Hindlimb muscle (tissue), 1 donor: ENCODE measurements around the gene ERO1A. TPM values are rescaled to one million over a fixed set of nuclear protein-coding genes. Genes with fewer than 3 reads are reported as not detected.

Source experiments
- DNase-seq: peaks from one replicate; pipeline ENCODE4 v3.0.0-alpha.2; 2013
- polyA plus RNA-seq: library from polyadenylated mRNA; unstranded; fragments of 120-200 nt; gene quantifications from one replicate; pipeline ENCODE4 v1.2.1, GENCODE V29; 2013; ENCODE audit not compliant: insufficient read length

The ERO1A gene
- polyA plus RNA-seq, 1 donor, result 15.6 TPM

GRCh38 chr14:52599974-52600373 lies 95.4 kb downstream of the ERO1A start:
- no peak for DNase-seq

- DNase-seq, result no peak
Measured at GRCh38 chr14:52598568-52598967, 96.8 kb downstream of the ERO1A start.

GRCh38 chr14:52596861-52597260 lies 98.5 kb downstream of the ERO1A start:
- no peak for DNase-seq

GRCh38 chr14:52596320-52596719 lies 99.0 kb downstream of the ERO1A start:
- no peak for DNase-seq

GRCh38 chr14:52590318-52590717 lies 105.0 kb downstream of the ERO1A start:
- DNase-seq, result no peak

Other genes with a start within 250 kb of the ERO1A start
- 5.3 TPM for gene TXNDC16, start 143.1 kb downstream of the ERO1A start, polyA plus RNA-seq
- 2.4 TPM for gene GPR137C, start 142.7 kb downstream of the ERO1A start, polyA plus RNA-seq
- 88.8 TPM for gene PSMC6, start 11.6 kb upstream of the ERO1A start, polyA plus RNA-seq
- 13.0 TPM for gene STYX, start 34.6 kb upstream of the ERO1A start, polyA plus RNA-seq
- 11.9 TPM for gene GNPNAT1, start 96.0 kb upstream of the ERO1A start, polyA plus RNA-seq